ENCODE data around the gene DPF1.

The DPF1 gene

DNA sequence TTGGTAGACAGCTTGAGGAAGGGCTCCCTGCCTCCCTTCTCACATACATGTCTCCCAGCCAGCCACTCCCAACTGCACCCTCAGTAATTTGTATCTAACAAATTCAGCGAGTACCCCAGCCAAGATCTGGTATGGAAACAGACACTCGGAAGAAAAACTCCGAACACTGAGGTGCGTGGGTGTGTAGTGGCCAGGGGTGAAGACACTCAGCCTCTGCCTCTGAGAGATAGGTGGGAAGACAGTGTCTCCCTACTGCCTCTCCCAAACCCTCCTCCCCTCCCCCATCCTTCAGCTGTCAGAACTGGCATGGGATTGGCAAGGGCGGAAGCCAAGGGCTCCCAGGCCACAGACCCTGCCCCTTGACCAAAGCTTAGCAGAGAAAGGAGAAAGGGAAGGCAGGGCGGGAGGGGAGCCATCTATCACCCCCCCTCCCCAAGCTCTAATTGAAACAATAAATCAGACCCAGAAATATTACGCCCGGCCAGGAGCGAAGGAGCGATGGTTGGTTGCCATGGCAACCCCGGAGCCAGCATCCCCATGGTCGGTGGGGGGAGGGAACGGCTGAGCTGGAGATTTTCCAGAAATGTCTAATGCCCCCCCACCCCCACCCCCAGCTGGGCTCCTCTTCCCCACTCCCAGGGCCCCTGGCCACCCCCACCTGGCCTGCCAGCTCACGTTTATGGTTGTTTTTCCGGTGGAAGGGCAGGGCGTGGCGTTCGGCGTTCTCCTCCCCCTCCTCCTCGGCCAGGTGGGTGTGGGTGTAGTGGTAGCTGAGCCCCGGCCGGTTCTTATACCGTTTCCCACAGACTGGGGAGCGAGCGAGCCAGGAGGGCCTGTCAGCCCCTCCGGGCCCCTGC lies 7.0 kb downstream of the DPF1 start:
- no peak for ATAC-seq
- no peak for TF ChIP-seq ZFP3 (CRISPR knock-in tag; IDR thresholded peaks at IDR 0.05)
- TF ChIP-seq, protein P1, sequence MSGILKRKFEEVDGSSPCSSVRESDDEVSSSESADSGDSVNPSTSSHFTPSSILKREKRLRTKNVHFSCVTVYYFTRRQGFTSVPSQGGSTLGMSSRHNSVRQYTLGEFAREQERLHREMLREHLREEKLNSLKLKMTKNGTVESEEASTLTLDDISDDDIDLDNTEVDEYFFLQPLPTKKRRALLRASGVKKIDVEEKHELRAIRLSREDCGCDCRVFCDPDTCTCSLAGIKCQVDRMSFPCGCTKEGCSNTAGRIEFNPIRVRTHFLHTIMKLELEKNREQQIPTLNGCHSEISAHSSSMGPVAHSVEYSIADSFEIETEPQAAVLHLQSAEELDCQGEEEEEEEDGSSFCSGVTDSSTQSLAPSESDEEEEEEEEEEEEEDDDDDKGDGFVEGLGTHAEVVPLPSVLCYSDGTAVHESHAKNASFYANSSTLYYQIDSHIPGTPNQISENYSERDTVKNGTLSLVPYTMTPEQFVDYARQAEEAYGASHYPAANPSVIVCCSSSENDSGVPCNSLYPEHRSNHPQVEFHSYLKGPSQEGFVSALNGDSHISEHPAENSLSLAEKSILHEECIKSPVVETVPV (CRISPR knock-in tag; IDR thresholded peaks at IDR 0.05) = no peak
- TF ChIP-seq PPARA (CRISPR knock-in tag; IDR thresholded peaks at IDR 0.05; ENCODE audit: borderline replicate concordance) = no peak
- TF ChIP-seq, protein P2, sequence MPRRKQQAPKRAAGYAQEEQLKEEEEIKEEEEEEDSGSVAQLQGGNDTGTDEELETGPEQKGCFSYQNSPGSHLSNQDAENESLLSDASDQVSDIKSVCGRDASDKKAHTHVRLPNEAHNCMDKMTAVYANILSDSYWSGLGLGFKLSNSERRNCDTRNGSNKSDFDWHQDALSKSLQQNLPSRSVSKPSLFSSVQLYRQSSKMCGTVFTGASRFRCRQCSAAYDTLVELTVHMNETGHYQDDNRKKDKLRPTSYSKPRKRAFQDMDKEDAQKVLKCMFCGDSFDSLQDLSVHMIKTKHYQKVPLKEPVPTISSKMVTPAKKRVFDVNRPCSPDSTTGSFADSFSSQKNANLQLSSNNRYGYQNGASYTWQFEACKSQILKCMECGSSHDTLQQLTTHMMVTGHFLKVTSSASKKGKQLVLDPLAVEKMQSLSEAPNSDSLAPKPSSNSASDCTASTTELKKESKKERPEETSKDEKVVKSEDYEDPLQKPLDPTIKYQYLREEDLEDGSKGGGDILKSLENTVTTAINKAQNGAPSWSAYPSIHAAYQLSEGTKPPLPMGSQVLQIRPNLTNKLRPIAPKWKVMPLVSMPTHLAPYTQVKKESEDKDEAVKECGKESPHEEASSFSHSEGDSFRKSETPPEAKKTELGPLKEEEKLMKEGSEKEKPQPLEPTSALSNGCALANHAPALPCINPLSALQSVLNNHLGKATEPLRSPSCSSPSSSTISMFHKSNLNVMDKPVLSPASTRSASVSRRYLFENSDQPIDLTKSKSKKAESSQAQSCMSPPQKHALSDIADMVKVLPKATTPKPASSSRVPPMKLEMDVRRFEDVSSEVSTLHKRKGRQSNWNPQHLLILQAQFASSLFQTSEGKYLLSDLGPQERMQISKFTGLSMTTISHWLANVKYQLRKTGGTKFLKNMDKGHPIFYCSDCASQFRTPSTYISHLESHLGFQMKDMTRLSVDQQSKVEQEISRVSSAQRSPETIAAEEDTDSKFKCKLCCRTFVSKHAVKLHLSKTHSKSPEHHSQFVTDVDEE (CRISPR knock-in tag; IDR thresholded peaks at IDR 0.05) = no peak
- TF ChIP-seq, protein P3, sequence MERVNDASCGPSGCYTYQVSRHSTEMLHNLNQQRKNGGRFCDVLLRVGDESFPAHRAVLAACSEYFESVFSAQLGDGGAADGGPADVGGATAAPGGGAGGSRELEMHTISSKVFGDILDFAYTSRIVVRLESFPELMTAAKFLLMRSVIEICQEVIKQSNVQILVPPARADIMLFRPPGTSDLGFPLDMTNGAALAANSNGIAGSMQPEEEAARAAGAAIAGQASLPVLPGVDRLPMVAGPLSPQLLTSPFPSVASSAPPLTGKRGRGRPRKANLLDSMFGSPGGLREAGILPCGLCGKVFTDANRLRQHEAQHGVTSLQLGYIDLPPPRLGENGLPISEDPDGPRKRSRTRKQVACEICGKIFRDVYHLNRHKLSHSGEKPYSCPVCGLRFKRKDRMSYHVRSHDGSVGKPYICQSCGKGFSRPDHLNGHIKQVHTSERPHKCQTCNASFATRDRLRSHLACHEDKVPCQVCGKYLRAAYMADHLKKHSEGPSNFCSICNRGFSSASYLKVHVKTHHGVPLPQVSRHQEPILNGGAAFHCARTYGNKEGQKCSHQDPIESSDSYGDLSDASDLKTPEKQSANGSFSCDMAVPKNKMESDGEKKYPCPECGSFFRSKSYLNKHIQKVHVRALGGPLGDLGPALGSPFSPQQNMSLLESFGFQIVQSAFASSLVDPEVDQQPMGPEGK (CRISPR knock-in tag; IDR thresholded peaks at IDR 0.05; ENCODE audit: borderline replicate concordance) = no peak
- no peak for TF ChIP-seq ZNF70 (CRISPR knock-in tag; IDR thresholded peaks at IDR 0.05)

DNA sequence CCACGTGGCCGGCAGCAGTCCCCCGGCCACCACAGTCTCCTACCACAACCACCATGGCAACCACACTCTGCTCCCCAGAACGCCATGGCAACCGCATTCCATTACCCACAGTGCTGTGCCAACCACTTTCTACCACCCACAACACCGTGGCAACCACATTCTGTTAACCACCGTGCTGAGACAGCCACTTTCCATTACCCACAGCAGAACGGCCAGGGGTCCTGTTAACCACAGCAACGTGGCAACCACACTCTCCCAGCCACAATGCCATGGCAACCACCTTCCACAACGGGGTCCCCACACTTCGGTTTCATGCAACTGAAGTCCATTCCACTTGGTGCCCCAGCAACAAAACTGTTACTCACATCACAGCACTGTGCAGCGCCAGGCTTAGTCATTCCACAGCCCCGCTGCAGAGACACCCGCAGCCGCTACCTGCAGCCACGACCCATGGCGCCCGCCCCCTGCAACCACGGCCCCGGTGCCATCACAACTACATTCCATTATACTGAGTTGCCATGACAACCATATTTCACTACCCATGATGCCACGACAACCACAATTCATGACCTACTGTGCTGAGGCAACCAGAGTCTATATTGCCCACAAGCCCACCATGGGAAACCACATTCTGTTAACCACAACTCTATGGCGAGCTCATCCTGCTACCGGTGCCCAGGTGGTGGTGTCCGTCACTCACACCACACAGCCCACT lies 10.0 kb downstream of the DPF1 start:
- ATAC-seq = peak; percentile 44
- TF ChIP-seq ZNF565 (CRISPR knock-in tag; conservative IDR thresholded peaks at IDR 0.05; ENCODE audit: low read depth) = no peak
- TF ChIP-seq SNAI2 (CRISPR knock-in tag; IDR thresholded peaks at IDR 0.05) = no peak
- no peak for TF ChIP-seq ZC3H10 (CRISPR knock-in tag; IDR thresholded peaks at IDR 0.05)
- no peak for TF ChIP-seq BACH2 (CRISPR knock-in tag; IDR thresholded peaks at IDR 0.05; ENCODE audit: borderline replicate concordance)
- TF ChIP-seq, protein P2 (CRISPR knock-in tag; IDR thresholded peaks at IDR 0.05) = no peak
- no peak for TF ChIP-seq ZNF8 (CRISPR knock-in tag; IDR thresholded peaks at IDR 0.05)
- TF ChIP-seq ESRRG (CRISPR knock-in tag; IDR thresholded peaks at IDR 0.05) = no peak
- no peak for TF ChIP-seq ARNTL (CRISPR knock-in tag; IDR thresholded peaks at IDR 0.05; ENCODE audit: borderline replicate concordance, low read depth)
- no peak for TF ChIP-seq TCF4 (CRISPR knock-in tag; IDR thresholded peaks at IDR 0.05; ENCODE audit: borderline replicate concordance)
- TF ChIP-seq, protein P4, sequence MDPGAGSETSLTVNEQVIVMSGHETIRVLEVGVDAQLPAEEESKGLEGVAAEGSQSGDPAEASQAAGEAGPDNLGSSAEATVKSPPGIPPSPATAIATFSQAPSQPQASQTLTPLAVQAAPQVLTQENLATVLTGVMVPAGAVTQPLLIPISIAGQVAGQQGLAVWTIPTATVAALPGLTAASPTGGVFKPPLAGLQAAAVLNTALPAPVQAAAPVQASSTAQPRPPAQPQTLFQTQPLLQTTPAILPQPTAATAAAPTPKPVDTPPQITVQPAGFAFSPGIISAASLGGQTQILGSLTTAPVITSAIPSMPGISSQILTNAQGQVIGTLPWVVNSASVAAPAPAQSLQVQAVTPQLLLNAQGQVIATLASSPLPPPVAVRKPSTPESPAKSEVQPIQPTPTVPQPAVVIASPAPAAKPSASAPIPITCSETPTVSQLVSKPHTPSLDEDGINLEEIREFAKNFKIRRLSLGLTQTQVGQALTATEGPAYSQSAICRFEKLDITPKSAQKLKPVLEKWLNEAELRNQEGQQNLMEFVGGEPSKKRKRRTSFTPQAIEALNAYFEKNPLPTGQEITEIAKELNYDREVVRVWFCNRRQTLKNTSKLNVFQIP (CRISPR knock-in tag; IDR thresholded peaks at IDR 0.05; ENCODE audit: borderline replicate concordance, low read depth) = no peak
- TF ChIP-seq, protein P5, sequence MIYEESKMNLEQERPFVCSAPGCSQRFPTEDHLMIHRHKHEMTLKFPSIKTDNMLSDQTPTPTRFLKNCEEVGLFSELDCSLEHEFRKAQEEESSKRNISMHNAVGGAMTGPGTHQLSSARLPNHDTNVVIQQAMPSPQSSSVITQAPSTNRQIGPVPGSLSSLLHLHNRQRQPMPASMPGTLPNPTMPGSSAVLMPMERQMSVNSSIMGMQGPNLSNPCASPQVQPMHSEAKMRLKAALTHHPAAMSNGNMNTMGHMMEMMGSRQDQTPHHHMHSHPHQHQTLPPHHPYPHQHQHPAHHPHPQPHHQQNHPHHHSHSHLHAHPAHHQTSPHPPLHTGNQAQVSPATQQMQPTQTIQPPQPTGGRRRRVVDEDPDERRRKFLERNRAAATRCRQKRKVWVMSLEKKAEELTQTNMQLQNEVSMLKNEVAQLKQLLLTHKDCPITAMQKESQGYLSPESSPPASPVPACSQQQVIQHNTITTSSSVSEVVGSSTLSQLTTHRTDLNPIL (CRISPR knock-in tag; IDR thresholded peaks at IDR 0.05; ENCODE audit: low read depth) = no peak
- no peak for TF ChIP-seq ZNF70 (CRISPR knock-in tag; IDR thresholded peaks at IDR 0.05)
- TF ChIP-seq, protein P1 (CRISPR knock-in tag; IDR thresholded peaks at IDR 0.05) = no peak
- TF ChIP-seq RARB (CRISPR knock-in tag; IDR thresholded peaks at IDR 0.05) = no peak
- no peak for TF ChIP-seq ZFP30 (CRISPR knock-in tag; IDR thresholded peaks at IDR 0.05)
- no peak for TF ChIP-seq PPARA (CRISPR knock-in tag; IDR thresholded peaks at IDR 0.05; ENCODE audit: borderline replicate concordance)
- no peak for TF ChIP-seq ISL1 (CRISPR knock-in tag; IDR thresholded peaks at IDR 0.05)
- no peak for TF ChIP-seq CSDC2 (CRISPR knock-in tag; IDR thresholded peaks at IDR 0.05)
